ENCODE measurements around the gene SIK3.

DNA sequence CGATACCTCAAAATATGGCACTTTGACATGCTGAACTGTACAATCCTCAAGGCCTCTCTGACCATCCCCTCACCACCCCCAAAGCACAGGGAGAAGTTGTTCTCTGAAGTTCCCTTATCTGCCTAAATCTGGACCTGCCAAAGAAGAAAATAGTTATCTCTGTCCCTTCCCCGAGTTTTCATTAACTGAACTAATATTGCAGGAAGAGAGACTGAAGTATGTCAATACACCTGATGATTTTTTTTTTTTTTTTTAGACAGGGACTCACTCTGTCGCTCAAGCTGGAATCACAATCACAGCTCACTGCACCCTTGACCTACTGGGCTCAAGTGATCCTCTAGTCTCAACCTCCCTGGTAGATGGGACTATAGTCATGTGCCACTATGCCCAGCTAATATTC is 75.0 kb downstream of the SIK3 start:
- TF ChIP-seq EP300 (IDR thresholded peaks at IDR 0.05) = no peak
- TF ChIP-seq POLR2A (IDR thresholded peaks at IDR 0.05) = no peak
- TF ChIP-seq, protein P1, sequence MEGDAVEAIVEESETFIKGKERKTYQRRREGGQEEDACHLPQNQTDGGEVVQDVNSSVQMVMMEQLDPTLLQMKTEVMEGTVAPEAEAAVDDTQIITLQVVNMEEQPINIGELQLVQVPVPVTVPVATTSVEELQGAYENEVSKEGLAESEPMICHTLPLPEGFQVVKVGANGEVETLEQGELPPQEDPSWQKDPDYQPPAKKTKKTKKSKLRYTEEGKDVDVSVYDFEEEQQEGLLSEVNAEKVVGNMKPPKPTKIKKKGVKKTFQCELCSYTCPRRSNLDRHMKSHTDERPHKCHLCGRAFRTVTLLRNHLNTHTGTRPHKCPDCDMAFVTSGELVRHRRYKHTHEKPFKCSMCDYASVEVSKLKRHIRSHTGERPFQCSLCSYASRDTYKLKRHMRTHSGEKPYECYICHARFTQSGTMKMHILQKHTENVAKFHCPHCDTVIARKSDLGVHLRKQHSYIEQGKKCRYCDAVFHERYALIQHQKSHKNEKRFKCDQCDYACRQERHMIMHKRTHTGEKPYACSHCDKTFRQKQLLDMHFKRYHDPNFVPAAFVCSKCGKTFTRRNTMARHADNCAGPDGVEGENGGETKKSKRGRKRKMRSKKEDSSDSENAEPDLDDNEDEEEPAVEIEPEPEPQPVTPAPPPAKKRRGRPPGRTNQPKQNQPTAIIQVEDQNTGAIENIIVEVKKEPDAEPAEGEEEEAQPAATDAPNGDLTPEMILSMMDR (IDR thresholded peaks at IDR 0.05) = no peak
- TF ChIP-seq POLR2AphosphoS5 (IDR thresholded peaks at IDR 0.05) = no peak

All from gastroesophageal sphincter (tissue), 3 donors.